HG03558 (cell line): Measurements from ENCODE around the gene FAM240B.

Experiments used
- ATAC-seq: cut with Tn5 transposase; IDR thresholded peaks from one replicate; pipeline ENCODE4 v1.9.1; 2021; ENCODE audit warnings: moderate number of reproducible peaks; ENCODE audit not compliant: unreplicated experiment; ENCODE audit errors: extremely low read depth

Gene FAM240B

DNA sequence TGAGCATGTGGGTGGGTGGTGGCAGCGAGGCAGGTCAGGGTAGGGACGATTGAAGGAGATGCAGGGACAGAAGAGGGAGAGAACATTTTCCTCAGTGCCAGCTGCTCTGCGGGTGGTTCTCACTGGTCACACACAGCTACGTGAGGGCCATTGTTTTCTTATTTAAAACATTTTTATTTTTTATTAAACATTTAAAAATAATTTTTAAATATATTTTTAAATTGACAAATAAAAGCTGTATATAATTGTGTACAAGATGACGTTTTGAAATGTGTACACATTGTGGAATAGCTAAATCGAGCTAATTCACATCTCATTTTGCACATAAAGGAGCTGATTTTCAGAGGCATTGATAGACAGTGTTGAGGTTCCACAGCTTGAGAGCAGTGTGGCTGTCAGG, 14.0 kb downstream of the FAM240B start:
- no peak for ATAC-seq

DNA sequence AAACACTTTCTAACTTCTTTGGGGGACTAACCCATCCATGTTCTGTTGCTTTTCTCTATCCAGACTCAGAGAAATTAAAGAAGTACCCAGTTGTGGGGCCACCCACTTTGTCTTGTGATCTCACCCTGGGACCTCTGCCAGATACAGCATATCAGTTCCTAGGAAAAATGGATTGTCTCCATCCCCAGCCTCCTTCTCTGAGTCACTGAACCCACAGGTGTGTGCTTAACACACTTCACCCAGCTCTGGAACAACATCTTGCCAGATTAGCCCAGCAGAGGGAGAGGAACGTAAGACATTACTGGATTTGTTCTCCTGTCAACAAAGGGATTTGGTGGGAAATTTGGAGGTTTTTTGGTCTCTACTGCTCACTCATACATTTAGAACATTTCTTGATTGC, 19.2 kb downstream of the FAM240B start:
- no peak for ATAC-seq

DNA sequence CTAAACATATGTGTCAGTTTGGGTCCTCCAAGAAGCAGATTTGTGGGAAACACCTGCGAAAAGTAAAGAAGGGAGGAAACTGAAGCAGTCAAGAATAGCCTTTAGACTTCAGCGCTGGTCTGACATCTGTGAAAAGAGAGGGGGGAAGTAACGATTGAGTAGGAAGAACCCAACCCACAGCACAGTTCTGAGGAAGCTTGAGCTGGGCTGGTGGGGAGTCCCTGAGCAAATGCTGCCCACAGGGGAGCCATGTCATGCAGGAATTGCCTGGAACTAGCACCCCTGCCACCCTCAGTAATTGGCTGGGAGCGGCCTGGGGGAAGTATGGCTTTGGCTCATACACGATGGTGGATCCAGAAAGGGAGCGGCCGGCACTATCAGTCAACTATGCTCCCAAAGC, 20.6 kb downstream of the FAM240B start:
- ATAC-seq: no peak

DNA sequence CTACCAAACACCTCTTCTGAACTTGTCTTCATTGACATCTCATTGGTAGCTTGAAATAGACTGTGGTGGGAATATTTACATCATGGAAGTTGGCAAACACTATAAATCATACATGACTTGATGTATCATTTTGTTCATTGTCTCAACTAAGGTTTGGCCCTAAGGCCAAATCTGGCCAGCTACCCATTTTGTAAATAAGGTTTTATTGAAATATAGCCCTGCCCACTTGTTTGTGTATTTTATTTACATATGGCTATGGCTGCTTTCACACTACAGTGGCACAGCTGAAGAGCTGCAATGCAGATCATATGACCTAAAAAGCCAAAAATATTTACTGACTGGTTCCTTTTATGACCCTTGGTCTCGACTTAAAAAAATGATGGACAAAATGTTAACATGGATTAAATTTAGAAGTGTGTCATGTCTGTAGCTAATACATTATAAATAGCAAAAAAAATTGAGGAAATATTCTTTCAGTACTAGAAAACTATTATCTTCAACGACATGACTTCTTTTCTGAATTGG, 22.1 kb downstream of the FAM240B start:
- no peak for ATAC-seq

DNA sequence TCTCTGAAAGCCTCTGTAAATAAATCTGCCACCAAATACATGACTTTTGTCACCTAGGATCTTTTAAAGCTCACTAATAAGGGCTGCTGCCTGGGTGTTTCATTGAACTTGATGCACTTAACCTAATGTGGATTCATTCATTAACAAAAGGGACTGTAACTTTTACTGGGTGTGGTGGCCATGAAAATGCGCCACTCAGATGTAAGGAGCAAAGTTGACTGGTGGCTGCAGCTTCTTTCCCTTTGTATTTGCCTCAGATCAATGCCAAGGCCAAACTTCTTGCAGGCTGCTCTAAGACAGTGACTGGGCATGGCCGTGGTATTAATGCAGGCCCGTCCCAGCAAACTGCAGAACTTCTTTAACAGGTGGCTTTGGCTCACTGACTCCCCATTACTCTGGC, 22.9 kb downstream of the FAM240B start:
- no peak for ATAC-seq

DNA sequence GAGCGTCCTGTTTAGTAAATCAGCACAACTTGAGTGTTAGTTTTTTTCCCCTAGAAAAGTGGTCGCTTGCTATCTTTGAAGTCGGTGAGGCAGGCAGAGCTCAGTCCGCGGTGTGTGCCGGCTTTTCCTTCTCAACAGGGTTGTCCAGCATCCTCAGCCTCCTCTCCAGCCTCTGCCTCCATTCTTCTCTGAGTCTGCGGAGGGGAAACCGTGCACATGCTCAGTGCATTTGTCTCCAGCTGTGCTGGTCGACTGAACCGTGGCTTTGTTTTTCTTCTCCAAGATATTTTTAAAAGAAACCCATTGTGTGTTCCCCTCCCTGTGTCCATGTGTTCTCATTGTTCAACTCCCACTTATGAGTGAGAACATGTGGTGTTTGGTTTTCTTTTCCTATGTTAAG, 25.3 kb downstream of the FAM240B start:
- ATAC-seq: no peak

DNA sequence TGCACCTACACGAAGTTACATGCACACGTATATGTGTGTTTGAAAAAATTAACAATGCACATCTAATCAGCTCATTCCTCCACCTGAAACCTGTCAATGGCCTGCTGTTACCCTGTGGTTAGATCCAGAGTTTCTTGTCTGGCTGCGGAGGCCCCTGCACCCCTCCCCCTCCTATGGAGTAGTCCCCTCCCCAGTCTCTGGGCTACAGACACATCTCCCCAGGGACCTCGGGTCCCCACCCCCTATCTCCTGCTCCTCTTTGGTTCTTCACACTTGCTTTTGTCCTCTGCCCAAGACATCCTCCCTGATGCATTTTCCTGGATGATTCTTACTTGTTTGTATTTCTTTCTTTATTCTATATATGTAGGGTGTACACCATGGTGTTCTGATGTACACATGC, 27.2 kb downstream of the FAM240B start:
- ATAC-seq: no peak

DNA sequence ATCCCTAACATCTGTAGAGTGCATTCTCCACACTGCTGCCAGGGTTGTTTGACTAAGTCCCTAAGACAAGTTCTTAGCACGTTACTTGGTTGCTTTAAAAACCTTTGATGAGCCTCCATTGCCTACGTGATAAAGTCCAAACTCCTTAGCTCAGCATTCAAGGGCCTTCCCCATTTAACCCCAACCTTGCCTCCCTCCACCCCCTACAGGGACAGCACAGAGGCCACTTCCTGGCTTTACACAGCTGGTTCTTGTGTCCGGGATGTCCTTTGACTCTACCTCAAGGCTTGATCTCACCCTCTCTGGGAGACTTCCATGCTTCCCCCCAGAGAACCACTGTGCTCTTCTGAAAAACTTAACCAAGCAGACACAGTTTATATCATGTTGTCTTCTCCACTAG, 29.4 kb downstream of the FAM240B start:
- no peak for ATAC-seq

DNA sequence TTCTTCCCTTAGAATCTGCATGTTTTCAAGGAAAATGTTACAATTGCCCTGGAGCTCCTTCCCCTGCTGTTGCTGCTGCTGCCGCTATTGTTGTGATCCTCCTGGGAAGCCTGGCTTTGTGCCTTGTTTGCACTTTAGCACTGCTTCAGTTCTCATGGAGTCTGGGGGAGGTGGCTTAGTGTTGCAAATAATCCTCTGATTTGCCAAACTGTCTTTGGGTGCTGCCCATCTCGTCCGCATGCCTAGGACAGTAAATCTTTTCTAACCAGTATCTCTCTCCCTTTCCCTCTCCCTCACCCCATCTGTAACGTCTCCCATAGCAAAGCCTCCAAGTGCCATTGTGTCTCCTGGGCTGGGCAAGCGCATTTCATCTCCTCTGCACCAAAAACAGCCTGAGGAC, 30.3 kb downstream of the FAM240B start:
- ATAC-seq: no peak

DNA sequence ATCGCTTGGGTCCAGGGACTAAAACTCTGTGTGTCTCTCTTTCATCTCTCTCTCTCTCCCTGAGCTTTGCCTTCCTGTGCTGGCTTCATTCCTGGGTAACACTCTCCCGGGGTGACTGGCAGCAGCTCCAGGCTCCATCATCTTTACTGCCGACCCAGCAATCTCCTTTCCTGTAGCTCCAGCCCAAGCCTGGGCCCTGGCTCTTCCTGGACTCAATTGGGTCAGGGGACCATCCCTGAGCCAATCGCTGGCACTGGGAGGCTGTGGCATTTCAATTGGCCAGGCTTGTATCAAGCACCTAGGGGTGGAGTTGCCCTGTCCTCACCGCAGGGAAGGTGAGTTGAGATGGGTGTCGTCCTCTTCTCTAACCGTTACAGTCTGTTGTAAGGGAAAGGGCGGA, 31.9 kb downstream of the FAM240B start:
- ATAC-seq: no peak

DNA sequence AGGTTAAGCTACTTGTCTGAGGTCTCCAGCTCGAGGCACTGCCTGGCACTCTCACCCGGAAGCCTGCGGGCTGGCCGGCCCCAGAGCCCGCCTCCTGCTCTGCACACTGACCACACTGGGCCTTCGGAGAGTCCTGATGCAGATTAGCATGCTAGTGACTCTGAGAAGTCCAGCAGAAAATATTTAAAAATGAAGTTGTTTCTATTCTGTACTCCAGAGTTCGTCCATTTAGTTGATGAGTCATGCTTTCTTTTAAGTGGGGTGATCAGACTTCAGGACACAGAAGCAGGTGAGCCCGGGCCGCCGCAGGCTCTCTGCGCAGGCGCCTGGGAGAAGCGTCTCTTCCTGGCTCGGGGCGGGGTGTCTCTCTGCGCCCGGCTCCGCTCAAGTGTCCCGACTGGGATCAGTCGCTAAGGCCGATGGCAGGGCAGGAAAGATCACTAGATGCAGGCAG, 32.5 kb downstream of the FAM240B start:
- no peak for ATAC-seq

DNA sequence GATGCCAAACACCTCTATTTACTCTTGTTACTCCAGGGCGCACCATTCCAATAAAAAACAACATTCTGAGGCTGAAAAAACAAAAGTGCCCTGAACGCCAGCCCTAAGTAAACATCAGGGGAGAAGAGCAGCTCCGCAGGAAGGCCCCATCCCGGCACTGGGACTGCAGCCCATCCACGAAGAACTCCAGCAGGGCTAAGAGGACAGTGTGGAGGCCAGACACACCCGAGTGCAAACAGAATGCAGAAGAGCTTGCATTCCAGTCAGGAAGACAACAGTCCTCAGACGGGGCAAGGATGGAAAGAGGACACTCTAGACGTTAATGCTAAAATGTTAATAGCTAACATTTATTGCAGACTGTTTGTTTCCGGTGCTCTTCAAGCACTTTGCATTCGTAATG, 33.0 kb downstream of the FAM240B start:
- ATAC-seq: no peak

DNA sequence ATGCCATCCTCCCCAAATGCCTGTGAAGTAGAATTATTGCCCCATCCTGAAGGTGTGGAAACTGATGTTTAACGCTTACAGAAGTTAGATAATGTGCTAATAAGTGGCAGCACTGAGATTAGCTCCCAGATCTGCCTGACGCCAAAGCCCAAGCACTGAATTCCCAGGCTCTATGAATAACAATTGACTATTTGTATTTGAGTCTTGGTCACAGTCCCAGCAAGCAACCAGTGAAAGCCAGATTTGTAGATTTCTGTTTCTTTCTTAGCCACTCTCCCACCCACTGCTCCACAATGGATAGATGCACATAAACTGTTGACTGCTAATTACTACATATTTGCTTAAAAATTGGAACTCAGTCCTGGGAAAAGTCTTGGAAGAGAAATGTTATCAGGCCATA, 34.4 kb downstream of the FAM240B start:
- ATAC-seq: no peak

DNA sequence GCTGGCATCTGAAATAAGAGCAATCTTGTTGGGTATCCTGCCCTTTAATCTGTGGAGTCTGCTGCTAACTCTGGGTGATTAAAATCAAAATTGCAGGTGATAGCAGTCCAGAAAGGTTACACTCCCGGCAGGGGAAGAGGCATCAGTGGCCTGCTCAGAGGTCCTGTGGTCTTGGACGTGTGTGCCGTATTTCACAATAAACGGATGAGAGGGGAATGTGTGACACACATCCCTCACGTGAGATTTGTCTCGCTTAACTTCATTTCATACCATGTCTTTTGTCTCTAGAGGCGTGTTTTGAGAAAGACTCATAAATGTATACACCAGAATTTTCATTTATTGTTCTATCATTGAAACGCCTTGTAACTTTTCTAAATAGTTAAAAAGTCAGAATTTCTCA, 36.6 kb downstream of the FAM240B start:
- no peak for ATAC-seq

DNA sequence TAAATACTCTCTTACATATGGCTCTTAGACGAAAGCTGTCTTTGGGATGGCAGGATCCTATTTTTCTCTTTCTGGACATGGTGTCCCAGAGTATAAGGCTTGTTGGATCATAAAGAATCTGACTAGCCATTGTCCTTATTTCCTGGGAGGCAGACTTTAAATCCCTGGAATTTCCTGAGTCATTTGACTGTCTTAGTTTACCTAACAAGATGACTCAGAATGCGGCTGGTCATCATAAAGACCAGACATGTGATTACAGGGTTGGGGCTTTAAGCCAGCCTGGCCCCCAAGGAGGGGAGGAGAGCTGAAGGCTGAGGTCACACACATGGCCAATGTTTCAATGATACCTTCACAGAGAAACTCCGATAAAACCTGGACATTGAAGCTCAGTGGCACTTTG, 37.2 kb downstream of the FAM240B start:
- ATAC-seq: no peak

DNA sequence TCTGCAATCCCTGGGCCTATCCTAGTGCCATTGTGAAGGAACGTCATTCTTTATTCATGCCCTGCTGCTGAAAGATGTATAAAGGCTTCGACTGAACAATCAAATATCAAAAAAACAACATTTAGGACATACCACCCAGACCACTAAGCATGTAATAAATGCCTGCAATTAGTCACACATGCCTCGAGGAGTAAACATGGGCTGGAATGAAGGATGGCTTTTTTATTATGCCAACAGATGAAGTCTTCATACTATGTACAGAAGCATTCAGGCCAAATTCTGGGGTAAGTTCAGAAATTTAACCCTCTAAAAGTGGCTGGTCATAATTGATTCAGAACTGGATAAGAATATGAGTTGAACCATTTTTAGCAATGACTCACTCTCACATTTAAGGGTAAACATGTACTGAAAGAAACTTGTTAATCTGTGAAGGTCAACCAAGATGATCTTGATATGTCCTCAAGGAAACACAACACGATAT, 38.1 kb downstream of the FAM240B start:
- no peak for ATAC-seq

DNA sequence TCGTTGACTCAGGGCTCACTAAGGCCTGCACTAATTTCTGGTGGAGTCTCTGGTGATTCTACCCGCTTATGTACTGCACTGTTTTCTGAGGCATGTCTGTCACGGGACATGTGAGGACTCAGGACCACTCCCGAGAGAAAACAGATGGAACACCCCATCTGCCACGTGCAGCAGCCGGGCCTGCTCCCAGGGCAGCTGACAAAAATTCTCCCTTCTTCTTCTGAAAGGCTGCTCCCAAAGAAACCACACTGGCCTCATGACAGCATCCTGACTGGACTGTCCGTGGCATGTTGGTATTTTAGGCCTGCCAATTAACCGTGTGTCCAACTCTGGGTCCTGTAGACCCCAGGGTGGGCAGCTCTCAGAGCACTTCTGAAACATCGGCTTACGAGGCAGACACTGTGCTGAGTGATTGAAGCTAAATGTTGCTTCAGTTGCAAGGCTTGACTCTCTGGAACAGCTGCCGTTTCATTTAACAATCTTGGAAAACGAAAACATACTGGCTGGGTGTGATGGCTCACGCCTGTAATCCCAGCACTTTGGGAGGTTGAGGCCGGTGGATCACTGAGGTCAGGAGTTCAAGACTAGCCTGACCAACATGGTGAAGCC, 39.0 kb downstream of the FAM240B start:
- ATAC-seq: no peak

DNA sequence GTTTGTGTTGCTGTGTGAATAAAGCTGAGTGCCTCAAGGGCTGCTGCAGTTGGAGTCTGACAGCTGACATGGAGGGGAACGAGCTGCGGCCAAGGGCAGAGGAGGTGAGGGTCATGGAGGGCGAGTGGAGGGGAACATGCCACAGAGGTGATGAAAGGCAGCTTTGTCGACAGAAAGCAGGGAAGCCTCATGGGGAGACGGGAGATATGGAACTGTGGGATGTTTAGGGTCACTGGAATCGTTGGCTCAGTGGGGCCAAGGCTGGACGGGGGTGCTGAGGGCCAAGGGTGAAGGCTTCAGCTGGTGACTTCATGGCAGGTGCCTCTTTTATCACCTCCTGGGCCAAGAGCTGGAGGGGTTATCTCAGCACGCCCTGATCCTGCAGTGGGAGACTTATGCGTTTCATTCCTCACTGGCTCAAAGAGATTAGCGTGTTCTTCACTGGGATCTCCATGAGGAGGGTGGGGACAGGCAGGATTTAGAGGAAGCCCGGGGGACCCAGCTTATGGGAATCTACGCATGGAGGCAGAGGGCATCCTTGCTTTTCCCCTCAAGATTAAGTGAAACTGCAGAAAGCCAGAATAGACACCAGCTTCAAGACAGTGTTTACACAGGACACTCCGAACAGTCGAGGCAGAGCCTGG, 42.2 kb downstream of the FAM240B start:
- no peak for ATAC-seq

DNA sequence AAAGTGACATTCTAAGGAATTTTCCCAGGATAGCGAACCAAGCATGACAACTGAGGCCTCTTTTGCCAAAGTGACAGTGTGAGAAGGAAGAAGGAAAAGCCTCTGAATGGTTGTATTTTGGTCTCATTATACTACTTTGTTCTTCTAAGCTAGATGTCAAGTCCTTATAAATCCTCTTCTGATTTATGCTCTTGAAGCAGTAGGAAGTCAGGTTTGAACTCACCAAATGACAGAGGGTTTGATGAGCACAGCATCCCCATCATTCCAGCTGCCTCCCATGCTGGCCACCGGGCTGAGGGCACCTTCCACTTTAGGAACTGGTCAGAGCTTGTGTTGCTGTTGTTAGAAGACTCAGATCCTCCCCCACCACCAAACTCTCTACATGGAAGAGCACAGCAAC, 44.1 kb downstream of the FAM240B start:
- ATAC-seq: no peak

DNA sequence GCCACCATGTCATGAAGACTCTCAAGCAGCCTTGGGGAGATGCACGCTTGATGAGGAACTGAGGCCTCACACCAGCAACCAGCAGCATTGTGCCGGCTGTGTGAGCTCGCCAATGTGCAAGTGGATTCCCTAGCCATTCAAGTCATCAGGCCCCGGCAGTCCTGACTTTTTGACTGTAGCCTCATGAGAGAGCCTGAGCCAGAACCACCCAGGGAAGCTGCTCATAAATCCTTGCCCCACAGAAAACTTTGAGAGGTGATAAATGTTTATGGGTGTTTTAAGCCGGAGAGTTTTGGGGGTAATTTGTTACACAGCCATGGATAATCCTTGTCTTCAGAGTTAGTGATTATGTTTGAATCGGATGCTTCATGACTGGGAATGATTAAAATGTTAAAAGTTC, 44.7 kb downstream of the FAM240B start:
- ATAC-seq: no peak

DNA sequence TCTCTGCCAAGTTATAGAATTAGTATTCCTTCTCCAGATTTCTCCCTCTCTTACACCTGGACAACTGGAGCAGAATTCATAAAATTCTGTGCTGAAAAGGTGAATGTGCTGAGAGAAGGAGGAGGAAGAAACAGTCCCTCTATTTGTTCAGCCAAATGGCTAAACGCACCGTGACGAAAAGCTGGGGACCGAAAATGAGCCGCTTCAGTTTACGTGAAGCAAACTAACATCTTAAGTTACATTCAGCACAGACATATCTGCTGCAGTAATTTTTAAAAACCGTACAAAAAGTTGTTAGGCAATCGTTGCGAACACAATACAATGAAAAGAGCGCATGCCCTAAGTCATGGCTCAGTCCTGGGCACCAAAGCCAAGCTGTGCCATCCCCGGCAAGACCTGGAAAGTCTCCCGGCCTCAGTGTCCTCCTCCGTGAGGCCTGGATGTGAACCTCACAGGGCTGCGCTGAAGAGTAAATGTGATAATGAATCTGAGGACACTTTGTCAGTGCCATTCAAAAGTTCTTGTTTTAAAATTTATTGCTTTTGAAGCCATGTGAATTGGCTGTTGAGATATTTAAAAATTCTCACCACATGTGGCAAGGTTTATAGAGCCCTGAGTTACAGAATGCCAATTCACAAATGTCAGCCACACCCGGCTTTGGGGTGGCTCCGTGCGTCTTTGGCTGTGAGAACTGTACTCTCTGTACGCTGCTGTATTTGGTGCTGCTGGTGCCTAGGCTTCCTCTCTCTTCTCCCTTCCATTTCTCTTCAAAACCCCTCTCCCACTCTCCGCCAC, 46.3 kb downstream of the FAM240B start:
- ATAC-seq: no peak
